Amniotic stem cell (primary cell): ENCODE results near the gene AKIRIN2.
"Not testable (repeated sequence)": the region's sequence is repeated elsewhere in the genome, so short reads cannot be mapped to it uniquely, and the experiment has no call there.

Source experiments
- DNase-seq: peaks from one replicate; lab custom pipeline; 2025; lab: John Stamatoyannopoulos, UW

AKIRIN2 gene

DNA sequence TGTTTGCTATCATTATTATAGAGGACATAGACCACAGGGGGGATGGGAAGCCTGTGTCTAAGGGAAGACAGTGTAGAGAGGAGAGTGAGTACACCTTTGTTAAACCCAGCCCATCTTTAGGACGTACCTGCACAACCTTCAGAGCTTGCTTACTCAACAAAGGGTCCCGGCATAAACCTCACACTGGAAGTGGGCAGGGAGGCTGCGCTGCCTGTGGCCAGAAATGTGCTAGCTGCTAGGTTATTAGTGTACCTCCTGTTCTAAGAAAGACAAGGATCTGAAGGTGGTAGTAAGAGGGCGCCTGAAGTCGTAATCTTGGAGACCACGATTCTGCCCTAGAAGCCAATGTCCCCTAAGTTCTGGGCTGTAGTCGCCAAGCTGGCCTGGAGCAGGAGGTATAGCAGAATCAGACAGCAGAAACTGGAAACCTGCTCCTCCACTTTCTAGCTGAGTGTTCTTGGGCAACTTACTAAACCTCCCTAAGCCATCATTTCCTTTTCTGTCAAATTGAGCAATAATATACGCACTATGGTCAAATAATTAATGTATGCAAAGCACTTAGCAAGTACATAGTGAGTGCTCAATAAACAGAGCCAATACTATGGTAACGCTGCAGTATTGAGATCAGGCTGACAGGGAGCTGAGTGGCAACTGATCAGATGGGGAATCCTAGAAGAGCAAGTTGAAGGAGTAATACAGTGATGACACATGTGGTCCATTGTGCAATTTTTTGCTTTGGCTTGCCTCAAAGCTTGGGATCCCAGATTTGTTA lies 16.8 kb upstream of the AKIRIN2 start:
- no peak for DNase-seq

DNA sequence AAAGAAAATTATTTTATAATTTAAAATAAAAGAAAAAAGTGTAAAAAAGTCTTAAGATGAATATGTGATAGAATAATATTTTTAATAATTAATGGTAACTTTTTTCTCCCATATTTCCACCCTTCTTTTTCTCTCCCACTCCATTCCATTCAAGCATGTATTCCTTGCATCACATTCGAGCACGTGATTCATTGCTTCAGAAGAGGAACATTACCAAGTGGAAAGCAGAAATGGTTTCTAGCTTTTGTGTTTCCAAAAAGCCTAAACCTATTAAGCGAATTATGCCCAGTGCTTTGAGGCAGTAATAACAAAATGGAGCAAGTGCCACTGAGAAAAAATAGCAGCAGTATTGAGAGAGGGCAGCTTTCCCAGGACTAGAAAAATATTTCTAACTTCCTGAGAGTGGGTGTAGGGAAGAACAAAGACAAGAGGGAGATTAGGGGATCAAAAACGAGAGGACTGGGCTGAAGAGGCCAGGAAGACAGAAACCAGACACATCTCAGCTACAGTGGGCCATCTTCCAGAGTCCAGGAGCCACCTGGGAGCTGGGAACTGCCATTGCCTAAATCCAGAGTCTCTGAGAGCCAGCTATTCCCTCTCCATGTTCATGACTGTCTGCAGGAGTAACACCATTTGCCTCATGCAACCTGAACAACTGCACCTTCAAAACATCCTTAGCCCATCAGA lies 15.0 kb upstream of the AKIRIN2 start:
- DNase-seq = no peak

DNA sequence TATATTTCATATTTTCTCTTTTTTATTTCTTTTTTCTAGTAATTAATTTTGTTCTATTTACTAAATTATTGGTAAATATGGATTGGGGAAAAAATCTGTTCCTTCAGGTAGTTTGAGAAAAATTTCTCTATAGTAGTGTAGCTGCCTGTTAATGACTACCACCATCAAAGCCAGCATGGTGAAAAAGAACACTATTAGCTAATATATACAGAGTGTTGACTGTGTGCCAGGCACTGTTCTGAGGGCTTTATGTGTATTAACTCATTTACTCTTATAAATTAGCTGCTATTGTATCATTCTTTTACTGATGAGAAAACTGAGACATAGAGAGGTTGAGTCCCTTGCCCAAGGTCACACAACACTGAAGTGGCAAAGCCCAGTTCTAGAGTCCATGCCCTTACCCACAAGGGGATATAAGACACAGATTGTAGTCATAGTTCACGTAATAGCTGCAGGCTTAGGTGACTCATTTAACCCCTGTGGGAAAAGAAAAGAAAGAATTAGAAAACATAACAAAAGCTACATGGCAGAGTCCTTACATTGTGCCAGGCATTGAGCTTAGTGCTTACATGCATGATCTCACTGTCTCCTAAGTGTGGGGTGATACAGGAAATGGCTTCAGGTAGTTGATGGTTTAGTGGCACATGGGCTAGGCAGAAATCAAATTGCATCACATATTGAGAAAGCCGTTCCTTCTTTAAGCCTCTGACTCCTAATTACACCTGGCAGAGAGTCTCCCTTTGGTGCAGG lies 12.2 kb upstream of the AKIRIN2 start:
- DNase-seq = peak; percentile 47

DNA sequence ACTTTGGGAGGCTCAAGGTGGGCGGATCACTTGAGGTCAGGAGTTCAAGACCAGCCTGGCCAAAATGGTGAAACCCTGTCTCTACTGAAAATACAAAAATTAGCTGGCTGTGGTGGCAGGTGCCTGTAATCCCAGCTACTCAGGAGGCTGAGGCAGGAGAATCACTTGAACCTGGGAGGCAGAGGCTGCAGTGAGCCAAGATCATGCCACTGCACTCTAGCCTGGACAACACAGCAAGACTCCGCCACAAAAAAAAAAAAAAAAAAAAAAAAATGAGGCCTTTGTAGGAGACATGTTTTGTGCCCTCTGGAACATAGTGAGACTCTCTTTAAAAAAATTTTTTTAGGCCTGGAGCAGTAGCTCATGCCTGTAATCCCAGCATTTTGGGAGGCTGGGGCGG lies 10.7 kb upstream of the AKIRIN2 start:
- not testable (repeated sequence) for DNase-seq

DNA sequence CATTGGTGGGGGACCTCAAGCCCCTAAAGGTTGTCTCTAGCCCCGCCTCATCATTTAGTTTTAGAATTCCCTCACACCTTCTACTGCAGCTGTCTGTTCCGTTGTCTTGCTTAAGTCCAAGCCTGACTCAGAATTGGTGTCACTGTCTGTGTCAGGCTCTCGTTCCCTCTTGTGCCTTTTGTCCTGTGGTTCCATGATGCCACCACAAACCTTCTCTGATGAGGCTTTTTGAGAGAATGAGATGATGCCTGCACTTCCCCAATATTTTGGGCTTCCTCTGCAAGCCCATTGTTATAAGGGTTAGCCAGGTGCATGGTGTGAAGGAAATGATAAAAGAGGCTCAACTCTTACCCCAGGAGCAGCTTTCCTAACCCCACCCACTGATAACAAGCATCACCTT lies 8.1 kb upstream of the AKIRIN2 start:
- no peak for DNase-seq

DNA sequence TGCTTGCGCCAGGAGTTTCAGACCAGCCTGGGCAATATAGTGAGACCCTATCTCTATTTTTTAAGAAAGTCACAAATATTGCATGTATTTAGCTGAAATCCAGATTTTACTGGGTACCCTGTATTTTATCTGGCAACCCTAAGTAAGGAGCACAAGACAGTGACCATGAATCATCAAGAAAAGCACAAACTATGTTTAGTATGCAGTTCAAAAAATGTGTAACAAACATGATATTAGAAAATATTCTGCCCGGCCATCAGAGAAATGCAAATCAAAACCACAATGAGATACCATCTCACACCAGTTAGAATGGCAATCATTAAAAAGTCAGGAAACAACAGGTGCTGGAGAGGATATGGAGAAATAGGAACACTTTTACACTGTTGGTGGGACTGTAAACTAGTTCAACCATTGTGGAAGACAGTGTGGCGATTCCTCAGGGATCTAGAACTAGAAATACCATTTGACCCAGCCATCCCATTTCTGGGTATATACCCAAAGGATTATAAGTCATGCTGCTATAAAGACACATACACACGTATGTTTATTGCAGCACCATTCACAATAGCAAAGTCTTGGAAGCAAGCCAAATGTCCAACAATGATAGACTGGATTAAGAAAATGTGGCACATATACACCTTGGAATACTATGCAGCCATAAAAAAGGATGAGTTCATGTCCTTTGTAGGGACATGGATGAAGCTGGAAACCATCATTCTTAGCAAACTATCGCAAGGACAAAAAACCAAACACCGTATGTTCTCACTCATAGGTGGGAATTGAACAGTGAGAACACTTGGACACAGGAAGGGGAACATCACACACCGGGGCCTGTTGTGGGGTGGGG lies 6.8 kb upstream of the AKIRIN2 start:
- not testable (repeated sequence) for DNase-seq

DNA sequence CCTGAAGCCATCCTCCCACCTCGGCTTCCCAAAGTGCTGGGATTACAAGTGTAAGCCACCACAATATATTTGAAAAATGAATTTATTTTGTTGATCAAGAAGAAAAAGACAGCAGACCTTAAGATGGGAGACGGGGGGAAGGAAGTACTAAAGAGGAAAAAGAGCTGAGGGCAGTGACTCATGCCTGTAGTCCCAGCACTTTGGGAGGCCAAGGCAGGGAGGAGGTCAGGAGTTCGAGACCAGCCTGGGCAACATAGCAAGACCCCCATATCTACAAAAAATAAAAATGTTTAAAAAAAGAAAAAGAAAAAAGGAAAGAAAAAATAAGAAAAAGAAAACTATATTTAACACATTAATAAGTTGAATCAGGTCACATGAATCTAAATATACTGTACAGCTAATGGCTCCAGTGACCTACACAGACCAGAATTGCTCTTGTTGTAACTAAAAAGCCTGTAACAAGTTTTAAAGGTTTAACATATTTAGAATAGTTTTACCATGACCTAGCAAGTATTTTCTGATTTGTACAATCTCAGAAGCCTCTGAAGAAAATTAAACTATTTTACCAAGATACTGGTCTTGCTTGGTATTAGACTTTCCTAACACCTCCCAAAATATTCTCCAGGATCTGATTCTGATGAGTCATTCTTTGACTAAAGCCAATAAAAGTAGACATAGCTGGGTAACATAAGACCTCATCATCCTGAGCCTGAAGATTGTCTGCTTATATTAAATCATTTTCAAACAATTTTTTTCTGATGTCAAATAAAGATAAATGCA lies 4.3 kb upstream of the AKIRIN2 start:
- peak; percentile 13 for DNase-seq

DNA sequence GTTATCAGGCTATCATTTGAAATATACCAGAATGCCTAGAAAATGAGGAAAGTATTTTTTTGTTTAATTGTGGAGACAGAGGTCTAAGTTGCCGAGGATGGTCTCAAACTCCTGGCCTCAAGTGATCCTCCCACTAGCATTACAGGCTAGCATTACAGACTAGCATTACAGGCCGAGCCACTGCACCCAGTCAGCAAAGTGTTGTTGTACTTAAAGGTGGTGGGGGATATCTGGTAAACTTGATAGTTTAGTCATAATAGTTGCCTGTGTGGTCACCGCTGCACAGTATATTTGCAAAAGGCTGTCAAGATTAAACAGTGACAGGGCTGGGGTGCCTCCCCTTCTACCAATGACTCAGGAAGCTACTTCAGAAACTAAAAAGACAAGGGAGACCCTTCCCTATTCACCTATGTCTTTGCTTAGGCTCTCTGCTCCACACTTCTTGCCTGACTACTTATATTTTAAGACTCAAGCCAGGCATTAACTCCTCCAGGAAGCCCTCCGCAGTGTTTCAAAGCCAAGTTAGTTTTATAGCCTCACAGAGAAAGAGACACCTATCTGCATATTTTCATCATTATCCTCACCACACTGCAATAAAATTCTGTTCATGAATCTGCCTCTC lies 3.1 kb upstream of the AKIRIN2 start:
- DNase-seq = no peak

DNA sequence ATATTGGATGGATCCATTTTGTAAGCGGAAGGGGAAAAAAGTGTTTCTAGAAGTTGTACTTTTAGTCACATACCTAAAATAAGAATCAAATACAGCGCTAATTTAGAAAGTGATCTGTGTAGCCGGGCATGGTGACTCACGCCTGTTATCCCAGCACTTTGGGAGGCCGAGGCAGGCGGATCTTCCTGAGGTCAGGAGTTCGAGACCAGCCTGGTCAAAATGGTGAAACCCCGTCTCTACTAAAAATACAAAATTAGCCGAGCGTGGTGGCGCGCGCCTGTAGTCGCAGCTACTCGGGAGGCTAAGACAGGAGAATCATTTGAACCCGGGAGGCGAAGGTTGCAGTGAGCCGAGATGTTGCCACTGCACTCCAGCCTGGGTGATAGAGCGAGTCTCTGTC lies 1.0 kb upstream of the AKIRIN2 start:
- not testable (repeated sequence) for DNase-seq

DNA sequence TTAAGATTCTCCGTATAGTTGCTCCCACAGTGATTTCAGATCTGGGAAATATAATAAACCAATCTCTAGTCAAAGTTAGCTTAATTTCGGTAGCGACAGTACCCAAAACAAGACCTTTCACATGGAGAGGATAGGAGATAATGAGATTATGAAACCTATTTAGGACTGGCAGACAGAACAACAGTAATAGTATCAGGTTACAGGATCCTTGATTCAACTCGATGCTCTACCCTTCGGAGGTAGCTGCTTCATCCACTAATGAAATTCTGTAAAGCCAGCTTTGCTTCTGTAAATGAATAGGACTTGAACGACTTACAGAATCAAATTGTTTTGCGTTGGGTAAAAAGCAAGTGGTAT lies 534 bp upstream of the AKIRIN2 start:
- no peak for DNase-seq

DNA sequence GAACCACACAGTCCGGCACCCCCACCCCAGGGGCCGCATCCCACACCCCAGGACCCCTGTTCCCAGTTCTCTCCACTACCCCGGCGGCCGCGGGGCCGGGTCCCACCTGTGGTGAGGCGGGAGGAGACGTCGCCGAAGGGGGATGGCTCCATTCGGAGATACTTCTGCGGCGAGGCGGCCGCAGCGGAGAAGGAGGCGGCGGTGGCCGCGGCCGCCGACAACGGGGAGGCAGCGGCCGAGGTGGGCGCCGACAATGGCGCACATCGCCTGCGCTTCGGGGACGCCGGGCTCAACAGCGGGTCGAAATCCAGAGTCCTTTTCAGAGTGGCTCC lies 723 bp downstream of the AKIRIN2 start:
- no peak for DNase-seq

DNA sequence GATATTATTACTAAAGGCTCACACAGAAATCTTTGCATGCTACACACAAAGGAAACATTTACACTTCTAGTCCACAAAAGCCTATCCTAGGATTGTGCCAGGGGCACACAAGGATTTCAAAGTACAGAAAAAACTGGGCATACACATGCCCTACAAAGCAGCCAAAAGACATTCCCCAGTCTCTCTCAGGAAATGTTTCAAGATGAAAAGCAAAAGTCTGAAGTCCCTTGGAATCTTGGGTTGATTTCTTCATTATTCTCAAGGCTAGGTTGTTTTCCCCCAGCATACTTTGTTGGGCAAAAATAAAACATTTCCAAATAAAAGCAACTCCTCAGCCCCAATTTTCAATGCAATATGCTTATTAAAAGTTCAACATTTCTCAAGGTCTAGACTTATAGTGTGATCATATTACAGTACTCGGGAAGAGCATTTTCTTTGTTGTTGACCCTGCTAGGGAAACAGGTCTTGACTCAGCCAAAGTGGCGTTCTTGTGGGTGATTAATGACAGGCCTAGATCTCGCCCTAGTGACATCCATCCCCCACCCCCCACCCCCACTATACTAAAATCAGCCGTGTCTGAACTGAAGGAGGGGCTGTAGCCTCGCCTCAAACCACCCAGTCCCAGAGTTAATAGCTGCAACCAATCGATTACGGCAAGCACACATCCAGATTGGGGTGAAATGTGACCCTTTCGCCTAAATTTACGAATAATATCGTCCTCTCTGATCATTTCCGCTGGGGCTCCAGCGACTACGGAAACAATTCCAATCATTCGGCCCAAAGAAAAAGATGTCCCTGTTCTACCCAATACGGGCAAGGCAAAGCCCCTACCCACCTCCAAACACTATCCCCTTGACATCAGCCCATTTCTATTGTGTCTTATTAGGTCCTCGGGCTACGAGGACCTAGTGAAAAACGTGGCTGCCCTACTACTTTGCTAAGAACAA lies 1.4 kb downstream of the AKIRIN2 start:
- DNase-seq = no peak

DNA sequence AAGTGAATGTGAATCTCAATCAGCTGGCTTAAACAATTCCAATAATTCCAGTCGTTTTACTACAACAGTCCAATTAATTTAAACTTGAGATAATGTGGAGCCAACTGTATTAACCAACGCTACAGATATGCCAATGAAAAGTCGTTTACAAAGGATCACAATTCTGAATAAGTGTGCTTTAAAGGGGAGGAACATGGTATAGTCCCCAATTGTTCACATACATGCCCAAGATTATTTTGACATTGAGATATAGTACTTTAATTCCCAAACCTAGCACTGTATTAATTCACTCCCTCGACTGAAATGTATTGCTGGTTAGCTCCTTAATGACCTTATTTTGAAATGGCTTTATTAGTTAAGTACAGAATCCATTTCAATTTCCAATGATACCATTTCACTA lies 2.5 kb downstream of the AKIRIN2 start:
- DNase-seq = no peak

DNA sequence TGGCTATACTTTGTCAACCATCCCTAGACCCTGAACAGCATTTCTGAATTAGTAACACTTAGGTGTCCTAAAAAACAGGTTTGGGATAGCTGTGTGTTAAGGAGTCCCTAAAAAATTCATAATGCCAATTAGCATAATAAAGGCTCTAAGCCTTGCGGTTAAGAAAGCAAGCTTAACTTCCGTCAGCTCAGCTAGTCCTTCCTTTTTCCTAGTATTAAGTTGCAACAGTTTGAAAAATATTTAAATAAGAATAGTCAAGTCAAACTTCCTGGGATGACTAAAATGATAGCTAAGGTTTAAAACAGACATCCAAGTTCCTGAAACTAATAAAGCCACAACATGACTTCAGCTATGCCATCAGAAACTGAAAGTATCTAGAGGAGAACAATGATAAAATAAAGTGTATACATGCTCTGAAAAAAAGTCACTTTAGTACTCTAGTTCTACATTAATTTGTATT lies 3.5 kb downstream of the AKIRIN2 start:
- no peak for DNase-seq

DNA sequence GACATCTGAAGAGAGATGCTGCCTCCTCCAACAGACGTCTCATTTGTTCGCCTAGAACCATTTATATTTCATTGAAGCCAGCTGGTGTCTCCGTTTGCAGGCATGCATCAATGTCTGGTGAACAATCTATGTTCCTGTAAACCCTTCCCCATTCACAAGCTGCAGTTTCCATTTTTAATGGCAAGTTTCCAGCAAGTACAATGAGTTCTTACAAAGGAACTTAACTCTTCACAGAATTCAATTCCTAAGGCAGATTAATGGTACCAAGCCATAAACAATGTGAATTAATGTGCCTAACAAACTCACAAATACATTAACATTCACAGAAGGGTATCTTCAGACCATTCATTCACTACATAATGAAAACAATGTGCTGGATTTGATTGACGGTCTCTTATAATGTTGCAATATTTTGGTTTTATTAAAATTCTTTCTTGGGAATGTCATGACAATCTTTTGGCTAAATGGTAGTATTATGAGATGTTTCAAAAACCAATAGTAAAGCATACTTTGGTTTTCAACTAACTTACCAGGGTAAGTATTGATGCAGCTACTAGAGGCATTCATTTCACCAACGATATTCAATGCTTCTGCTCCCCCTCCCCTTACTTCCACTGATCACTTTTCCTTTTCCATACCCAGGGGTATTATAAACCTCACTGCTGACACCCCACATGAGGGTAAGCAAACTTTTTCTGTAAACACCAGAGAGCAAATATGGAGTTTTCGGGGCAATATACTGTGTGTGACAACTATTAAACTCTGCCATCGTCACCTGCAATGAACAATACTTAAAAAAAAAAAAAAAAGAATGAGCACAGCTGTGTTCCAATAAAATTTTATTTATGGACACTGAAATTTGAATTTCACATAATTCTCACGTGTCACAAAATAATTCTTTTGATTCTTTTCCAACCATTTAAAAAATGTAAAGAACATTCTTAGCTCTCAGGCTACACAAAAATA lies 4.2 kb downstream of the AKIRIN2 start:
- peak; percentile 26 for DNase-seq

DNA sequence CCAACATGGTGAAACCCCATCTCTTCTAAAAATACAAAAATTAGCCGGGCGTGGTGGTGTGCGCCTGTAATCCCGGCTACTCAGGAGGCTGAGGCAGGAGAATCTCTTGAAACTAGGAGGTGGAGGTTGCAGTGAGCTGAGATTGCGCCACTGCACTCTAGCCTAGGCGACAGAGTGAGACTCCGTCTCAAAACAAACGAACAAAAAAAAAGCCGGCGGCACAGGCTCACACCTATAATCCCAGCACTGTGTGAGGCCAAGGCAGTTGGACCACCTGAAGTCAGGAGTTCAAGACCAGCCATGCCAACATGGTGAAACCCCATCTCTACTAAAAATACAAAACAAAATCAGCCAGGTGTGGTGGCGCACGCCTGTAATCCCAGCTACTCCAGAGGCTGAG lies 5.2 kb downstream of the AKIRIN2 start:
- not testable (repeated sequence) for DNase-seq

DNA sequence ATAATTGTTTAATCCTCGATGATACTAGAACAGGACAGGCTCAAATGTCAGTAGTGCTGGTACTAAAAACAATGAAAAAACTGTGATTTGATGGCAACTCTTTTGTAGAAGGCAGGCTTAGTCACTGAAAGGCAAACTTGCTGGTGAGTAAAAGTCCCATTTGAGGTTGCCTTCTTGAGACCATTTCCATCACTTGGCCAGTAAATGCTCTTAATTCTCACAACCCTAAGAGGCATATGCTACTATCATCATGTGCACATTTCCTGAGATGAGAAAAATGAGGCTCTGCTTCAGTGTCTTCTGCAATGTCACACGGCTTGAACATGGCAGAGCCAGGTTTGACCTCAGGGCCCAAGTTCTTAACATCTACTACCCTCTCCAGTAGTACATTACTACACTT lies 9.9 kb downstream of the AKIRIN2 start:
- no peak for DNase-seq

DNA sequence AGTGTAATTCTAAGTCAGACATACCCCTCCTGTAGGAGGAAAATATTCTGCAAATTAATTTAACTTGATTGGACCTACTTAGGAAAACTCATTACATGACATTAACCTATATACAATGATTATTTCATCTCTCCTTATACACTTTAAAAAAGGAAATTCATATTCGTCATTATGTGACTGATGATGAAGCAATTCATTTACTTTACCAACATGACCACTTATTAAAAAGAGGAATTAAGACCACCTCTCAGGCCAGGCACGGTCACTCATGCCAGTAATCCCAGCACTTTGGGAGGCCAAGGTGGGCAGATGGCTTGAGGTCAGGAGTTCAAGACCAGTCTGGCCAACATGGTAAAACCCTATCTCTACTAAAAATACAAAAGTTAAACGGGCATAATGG lies 11.6 kb downstream of the AKIRIN2 start:
- DNase-seq = no peak

DNA sequence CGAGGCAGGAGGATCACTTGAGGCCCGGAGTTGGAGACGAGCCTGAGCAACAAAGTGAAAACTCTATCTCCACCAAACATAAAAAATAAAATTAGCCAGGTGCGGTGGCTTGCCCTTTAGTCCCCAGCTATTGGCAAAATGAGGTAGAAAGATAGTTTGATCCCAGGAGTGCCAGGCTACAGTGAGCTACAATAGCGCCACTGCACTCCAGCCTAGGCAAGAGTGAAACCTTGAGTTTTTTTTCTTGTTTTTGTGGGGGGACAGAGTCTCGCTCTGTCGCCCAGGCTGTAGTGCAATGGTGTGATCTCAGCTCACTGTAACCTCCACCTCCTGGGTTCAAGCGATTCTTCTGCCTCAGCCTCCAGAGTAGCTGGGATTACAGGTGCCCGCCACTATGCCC lies 14.1 kb downstream of the AKIRIN2 start:
- DNase-seq = not testable (repeated sequence)
